NT2/D1 (cell line): ENCODE measurements around the gene IRAK3.

Experiments
- DNase-seq: peaks from one replicate; pipeline ENCODE4 v3.0.0-alpha.2; 2011; ENCODE audit warnings: low read depth, low spot score
- H3K27me3 ChIP-seq: 2 replicates; pipeline ENCODE4 v1.6.0; 2011; ENCODE audit warnings: mild to moderate bottlenecking; ENCODE audit not compliant: insufficient read length, insufficient read depth
- H3K36me3 ChIP-seq: 2 replicates; pipeline ENCODE4 v1.6.1; 2011; ENCODE audit warnings: mild to moderate bottlenecking, low read length, mixed read lengths; ENCODE audit not compliant: insufficient read depth, insufficient read length
- H3K4me1 ChIP-seq: 2 replicates; pipeline ENCODE4 v1.5.1; 2011; ENCODE audit not compliant: insufficient read depth, insufficient read length
- H3K4me3 ChIP-seq: 2 replicates; pipeline ENCODE4 v1.5.1; 2011; ENCODE audit warnings: low read depth; ENCODE audit not compliant: insufficient read length
- H3K9ac ChIP-seq: 2 replicates; pipeline ENCODE4 v1.6.0; 2011; ENCODE audit warnings: low read depth; ENCODE audit not compliant: insufficient read length
- H3K9me3 ChIP-seq: 2 replicates; pipeline ENCODE4 v1.5.1; 2011; ENCODE audit warnings: mild to moderate bottlenecking, low read length; ENCODE audit not compliant: insufficient read depth
- SUZ12 ChIP-seq: IDR thresholded peaks from 2 replicates; pipeline ENCODE4 v1.6.1; 2011; ENCODE audit not compliant: insufficient read length, insufficient read depth; ENCODE audit errors: extremely low read depth
- YY1 ChIP-seq: IDR thresholded peaks from 2 replicates; pipeline ENCODE4 v1.6.1; 2011; ENCODE audit not compliant: insufficient read length, insufficient read depth
- ZNF274 ChIP-seq: IDR thresholded peaks from 2 replicates; pipeline ENCODE4 v1.6.1; 2011; ENCODE audit warnings: mild to moderate bottlenecking, low read depth, low read length

Gene IRAK3

GRCh38 chr12:66247741-66248140 lies 58.7 kb downstream of the IRAK3 start:
- no peak for DNase-seq
- Histone ChIP-seq H3K4me3 (no peak overlapping the region), H3K36me3 (no peaks in the 10 kb centered on the region), H3K9ac (no peak overlapping the region), H3K27me3 (no peaks in the 10 kb centered on the region), H3K4me1 (no peaks in the 10 kb centered on the region), H3K9me3 (no peaks in the 10 kb centered on the region)
- TF ChIP-seq YY1 = no peak
- TF ChIP-seq SUZ12 = no peak
- no peak for TF ChIP-seq ZNF274

- H3K36me3 ChIP-seq = no peaks in the 10 kb centered on the region
- no peak overlapping the region for H3K9ac ChIP-seq
- H3K9me3 ChIP-seq = no peaks in the 10 kb centered on the region
- no peaks in the 10 kb centered on the region for H3K4me1 ChIP-seq
- TF ChIP-seq YY1 (no peak), ZNF274 (no peak), SUZ12 (no peak)
- no peaks in the 10 kb centered on the region for H3K27me3 ChIP-seq
- no peak overlapping the region for H3K4me3 ChIP-seq
- no peak for DNase-seq
These were observed 62.0 kb downstream of the IRAK3 start for GRCh38 chr12:66251049-66251448.

GRCh38 chr12:66252771-66253170 lies 63.8 kb downstream of the IRAK3 start:
- Histone ChIP-seq H3K4me1 (no peaks in the 10 kb centered on the region), H3K9me3 (no peaks in the 10 kb centered on the region), H3K4me3 (no peak overlapping the region), H3K27me3 (no peaks in the 10 kb centered on the region), H3K36me3 (no peaks in the 10 kb centered on the region), H3K9ac (no peak overlapping the region)
- DNase-seq = no peak
- no peak for TF ChIP-seq ZNF274

- no peaks in the 10 kb centered on the region for H3K36me3 ChIP-seq
- H3K9me3 ChIP-seq = no peaks in the 10 kb centered on the region
- no peaks in the 10 kb centered on the region for H3K27me3 ChIP-seq
- H3K9ac ChIP-seq = no peak overlapping the region
- TF ChIP-seq YY1 (no peak), ZNF274 (no peak), SUZ12 (no peak)
- no peak for DNase-seq
- H3K4me3 ChIP-seq = no peak overlapping the region
- no peaks in the 10 kb centered on the region for H3K4me1 ChIP-seq
These were observed 66.7 kb downstream of the IRAK3 start for GRCh38 chr12:66255737-66256136.

GRCh38 chr12:66258011-66258410 lies 69.0 kb downstream of the IRAK3 start:
- Histone ChIP-seq H3K36me3 (no peaks in the 10 kb centered on the region), H3K27me3 (no peaks in the 10 kb centered on the region), H3K4me1 (no peaks in the 10 kb centered on the region), H3K9me3 (no peaks in the 10 kb centered on the region), H3K4me3 (no peak overlapping the region), H3K9ac (no peak overlapping the region)
- TF ChIP-seq YY1 (no peak), ZNF274 (no peak), SUZ12 (no peak)
- DNase-seq = no peak

- H3K27me3 ChIP-seq = no peaks in the 10 kb centered on the region
- no peak overlapping the region for H3K4me3 ChIP-seq
- H3K36me3 ChIP-seq = no peaks in the 10 kb centered on the region
- no peaks in the 10 kb centered on the region for H3K4me1 ChIP-seq
- no peak overlapping the region for H3K9ac ChIP-seq
- DNase-seq = no peak
- TF ChIP-seq ZNF274 (no peak), SUZ12 (no peak), YY1 (no peak)
- no peaks in the 10 kb centered on the region for H3K9me3 ChIP-seq
These were observed 73.7 kb downstream of the IRAK3 start for GRCh38 chr12:66262737-66263136.

GRCh38 chr12:66268562-66268961 lies 79.5 kb downstream of the IRAK3 start:
- H3K27me3 ChIP-seq = no peaks in the 10 kb centered on the region
- no peak overlapping the region for H3K4me3 ChIP-seq
- H3K9me3 ChIP-seq = no peaks in the 10 kb centered on the region
- no peak overlapping the region for H3K9ac ChIP-seq
- no peaks in the 10 kb centered on the region for H3K36me3 ChIP-seq
- H3K4me1 ChIP-seq = no peaks in the 10 kb centered on the region
- no peak for TF ChIP-seq ZNF274
- TF ChIP-seq YY1 = no peak
- TF ChIP-seq SUZ12 = no peak
- no peak for DNase-seq

GRCh38 chr12:66269142-66269541 lies 80.1 kb downstream of the IRAK3 start:
- Histone ChIP-seq H3K4me3 (no peak overlapping the region), H3K9me3 (no peaks in the 10 kb centered on the region), H3K4me1 (no peaks in the 10 kb centered on the region), H3K9ac (no peak overlapping the region), H3K36me3 (no peaks in the 10 kb centered on the region), H3K27me3 (no peaks in the 10 kb centered on the region)
- no peak for DNase-seq
- no peak for TF ChIP-seq ZNF274
- TF ChIP-seq SUZ12 = no peak
- TF ChIP-seq YY1 = no peak
